ENCODE measurements around the gene LYRM4. TPM values are rescaled to one million over a fixed set of nuclear protein-coding genes. Genes with fewer than 3 reads are reported as not detected.

LYRM4 gene
- polyA plus RNA-seq, 1 donor from 2014 or later, result 29.3 TPM

DNA sequence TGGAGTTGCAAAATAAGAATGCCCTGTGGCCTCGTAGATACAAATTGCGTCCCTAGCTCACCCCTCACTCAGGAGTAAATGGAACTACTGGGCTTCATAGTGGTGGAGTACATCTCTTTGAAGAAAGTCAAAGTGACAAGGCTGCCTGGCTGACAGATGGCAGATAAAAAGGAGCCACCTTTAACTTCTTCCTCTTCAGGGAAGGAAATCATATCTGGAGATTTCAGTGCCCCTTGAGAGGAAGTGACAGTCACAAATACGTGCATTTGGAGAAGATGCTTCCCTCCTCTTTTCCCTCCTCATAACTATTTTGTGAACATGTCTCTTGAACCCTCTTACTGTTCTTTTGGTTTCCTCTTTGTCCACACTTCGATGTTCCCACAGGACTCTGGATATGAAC, 132.4 kb downstream of the LYRM4 start (continued):
- TF ChIP-seq TAF1 (IDR thresholded peaks at IDR 0.05; ENCODE audit: low read depth) (no peak), SMC3 (conservative IDR thresholded peaks at IDR 0.05; ENCODE audit: poor library complexity) (no peak), EP300 (conservative IDR thresholded peaks at IDR 0.05; ENCODE audit: poor library complexity, severe bottlenecking) (no peak), RAD21 (conservative IDR thresholded peaks at IDR 0.05) (no peak)

DNA sequence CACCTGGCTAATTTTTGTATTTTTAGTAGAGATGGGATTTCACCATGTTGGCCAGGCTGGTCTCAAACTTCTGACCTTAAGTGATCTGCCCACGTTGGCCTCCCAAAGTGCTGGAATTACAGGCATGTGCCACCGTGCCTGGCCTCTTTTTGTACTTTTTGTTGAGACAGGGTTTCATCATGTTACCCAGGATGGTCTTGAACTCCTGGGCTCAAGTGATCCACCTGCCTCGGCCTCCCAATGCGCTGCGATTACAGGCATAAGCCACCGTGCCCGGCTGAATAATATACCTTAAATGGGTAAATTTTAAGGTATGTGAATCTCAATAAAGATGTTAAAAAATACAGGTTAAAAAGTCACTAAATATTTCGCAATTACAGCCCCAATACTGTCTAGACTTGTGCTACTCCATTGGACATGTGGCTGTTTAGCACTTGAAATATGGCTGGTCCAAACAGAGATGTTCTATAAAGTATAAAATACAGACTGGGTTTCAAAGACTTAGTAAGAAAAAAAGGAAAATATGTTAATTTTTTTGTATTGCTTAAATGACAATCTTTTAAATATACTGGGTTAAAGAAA, 133.6 kb downstream of the LYRM4 start:
- H3K79me2 ChIP-seq (replicated peaks; ENCODE audit: insufficient read depth, low read length), result no peaks in the 10 kb centered on the region
- no peaks in the 10 kb centered on the region for H3K9me3 ChIP-seq (ENCODE audit: low read length)
- no peak overlapping the region for H3K9ac ChIP-seq (ENCODE audit: low read length)
- H3K9me2 ChIP-seq (ENCODE audit: insufficient read depth, low read length), result no peaks in the 10 kb centered on the region
- H4K20me1 ChIP-seq (ENCODE audit: insufficient read depth), result no peaks in the 10 kb centered on the region
- no peaks in the 10 kb centered on the region for H3K27me3 ChIP-seq (ENCODE audit: insufficient read depth, low read depth, low read length)
- no peak overlapping the region for H2AFZ ChIP-seq (ENCODE audit: low read depth, low read length)
- TF ChIP-seq, protein P1, sequence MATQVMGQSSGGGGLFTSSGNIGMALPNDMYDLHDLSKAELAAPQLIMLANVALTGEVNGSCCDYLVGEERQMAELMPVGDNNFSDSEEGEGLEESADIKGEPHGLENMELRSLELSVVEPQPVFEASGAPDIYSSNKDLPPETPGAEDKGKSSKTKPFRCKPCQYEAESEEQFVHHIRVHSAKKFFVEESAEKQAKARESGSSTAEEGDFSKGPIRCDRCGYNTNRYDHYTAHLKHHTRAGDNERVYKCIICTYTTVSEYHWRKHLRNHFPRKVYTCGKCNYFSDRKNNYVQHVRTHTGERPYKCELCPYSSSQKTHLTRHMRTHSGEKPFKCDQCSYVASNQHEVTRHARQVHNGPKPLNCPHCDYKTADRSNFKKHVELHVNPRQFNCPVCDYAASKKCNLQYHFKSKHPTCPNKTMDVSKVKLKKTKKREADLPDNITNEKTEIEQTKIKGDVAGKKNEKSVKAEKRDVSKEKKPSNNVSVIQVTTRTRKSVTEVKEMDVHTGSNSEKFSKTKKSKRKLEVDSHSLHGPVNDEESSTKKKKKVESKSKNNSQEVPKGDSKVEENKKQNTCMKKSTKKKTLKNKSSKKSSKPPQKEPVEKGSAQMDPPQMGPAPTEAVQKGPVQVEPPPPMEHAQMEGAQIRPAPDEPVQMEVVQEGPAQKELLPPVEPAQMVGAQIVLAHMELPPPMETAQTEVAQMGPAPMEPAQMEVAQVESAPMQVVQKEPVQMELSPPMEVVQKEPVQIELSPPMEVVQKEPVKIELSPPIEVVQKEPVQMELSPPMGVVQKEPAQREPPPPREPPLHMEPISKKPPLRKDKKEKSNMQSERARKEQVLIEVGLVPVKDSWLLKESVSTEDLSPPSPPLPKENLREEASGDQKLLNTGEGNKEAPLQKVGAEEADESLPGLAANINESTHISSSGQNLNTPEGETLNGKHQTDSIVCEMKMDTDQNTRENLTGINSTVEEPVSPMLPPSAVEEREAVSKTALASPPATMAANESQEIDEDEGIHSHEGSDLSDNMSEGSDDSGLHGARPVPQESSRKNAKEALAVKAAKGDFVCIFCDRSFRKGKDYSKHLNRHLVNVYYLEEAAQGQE (IDR thresholded peaks at IDR 0.05; ENCODE audit: borderline replicate concordance), result no peak
- TF ChIP-seq, protein P2, sequence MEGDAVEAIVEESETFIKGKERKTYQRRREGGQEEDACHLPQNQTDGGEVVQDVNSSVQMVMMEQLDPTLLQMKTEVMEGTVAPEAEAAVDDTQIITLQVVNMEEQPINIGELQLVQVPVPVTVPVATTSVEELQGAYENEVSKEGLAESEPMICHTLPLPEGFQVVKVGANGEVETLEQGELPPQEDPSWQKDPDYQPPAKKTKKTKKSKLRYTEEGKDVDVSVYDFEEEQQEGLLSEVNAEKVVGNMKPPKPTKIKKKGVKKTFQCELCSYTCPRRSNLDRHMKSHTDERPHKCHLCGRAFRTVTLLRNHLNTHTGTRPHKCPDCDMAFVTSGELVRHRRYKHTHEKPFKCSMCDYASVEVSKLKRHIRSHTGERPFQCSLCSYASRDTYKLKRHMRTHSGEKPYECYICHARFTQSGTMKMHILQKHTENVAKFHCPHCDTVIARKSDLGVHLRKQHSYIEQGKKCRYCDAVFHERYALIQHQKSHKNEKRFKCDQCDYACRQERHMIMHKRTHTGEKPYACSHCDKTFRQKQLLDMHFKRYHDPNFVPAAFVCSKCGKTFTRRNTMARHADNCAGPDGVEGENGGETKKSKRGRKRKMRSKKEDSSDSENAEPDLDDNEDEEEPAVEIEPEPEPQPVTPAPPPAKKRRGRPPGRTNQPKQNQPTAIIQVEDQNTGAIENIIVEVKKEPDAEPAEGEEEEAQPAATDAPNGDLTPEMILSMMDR (IDR thresholded peaks at IDR 0.05; ENCODE audit: poor library complexity, severe bottlenecking), result no peak
- TF ChIP-seq EP300 (conservative IDR thresholded peaks at IDR 0.05; ENCODE audit: poor library complexity, severe bottlenecking), result no peak
- TF ChIP-seq POLR2AphosphoS5 (IDR thresholded peaks at IDR 0.05), result no peak
- no peak for TF ChIP-seq RAD21 (conservative IDR thresholded peaks at IDR 0.05)
- TF ChIP-seq SMC3 (conservative IDR thresholded peaks at IDR 0.05; ENCODE audit: poor library complexity), result no peak
- TF ChIP-seq EZH2 (IDR thresholded peaks at IDR 0.05; ENCODE audit: borderline replicate concordance, insufficient read depth, low read length, poor library complexity, severe bottlenecking), result no peak
- no peak for TF ChIP-seq TAF1 (IDR thresholded peaks at IDR 0.05; ENCODE audit: low read depth)
- no peak for TF ChIP-seq MXI1 (conservative IDR thresholded peaks at IDR 0.05; ENCODE audit: poor library complexity, severe bottlenecking)
- no peaks in the 10 kb centered on the region for H3F3A ChIP-seq (ENCODE audit: insufficient read depth, low read length, poor library complexity, severe bottlenecking)
- H3K36me3 ChIP-seq (ENCODE audit: insufficient read depth, low read length), result no peaks in the 10 kb centered on the region
- H3K4me2 ChIP-seq (ENCODE audit: low read length), result no peak overlapping the region
- H3K4me3 ChIP-seq (ENCODE audit: low read length), result no peak overlapping the region
- no peak overlapping the region for H3K27ac ChIP-seq (ENCODE audit: low read length)

DNA sequence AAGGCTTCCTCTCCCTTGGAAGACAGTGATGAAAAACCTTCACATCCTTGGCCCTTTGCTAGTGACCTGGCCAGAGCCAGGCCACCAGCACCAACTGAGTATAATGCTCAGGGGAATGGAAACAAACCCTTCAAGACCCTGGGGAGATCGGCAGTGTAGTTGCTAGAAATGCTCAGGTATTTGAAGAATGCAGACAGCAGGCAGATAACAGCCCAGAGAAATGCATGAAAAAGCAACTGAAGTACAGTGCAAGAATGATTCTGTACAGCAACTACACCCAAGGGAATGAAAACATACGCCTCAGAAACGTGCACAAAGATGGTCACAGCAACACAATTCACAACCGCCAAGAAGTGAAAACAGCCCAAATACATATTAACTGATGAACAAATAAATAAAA, 134.5 kb downstream of the LYRM4 start:
- no peak overlapping the region for H3K27ac ChIP-seq (ENCODE audit: low read length)

More for the DNA sequence above, 134.5 kb downstream of the LYRM4 start:
- Histone ChIP-seq H3F3A (ENCODE audit: insufficient read depth, low read length, poor library complexity, severe bottlenecking) (no peaks in the 10 kb centered on the region), H3K27me3 (ENCODE audit: insufficient read depth, low read depth, low read length) (no peaks in the 10 kb centered on the region), H3K9me3 (ENCODE audit: low read length) (no peaks in the 10 kb centered on the region), H3K4me2 (ENCODE audit: low read length) (no peak overlapping the region), H3K36me3 (ENCODE audit: insufficient read depth, low read length) (no peaks in the 10 kb centered on the region), H2AFZ (ENCODE audit: low read depth, low read length) (no peak overlapping the region), H3K9ac (ENCODE audit: low read length) (no peak overlapping the region), H3K4me3 (ENCODE audit: low read length) (no peak overlapping the region), H4K20me1 (ENCODE audit: insufficient read depth) (no peaks in the 10 kb centered on the region), H3K9me2 (ENCODE audit: insufficient read depth, low read length) (no peaks in the 10 kb centered on the region), H3K79me2 (replicated peaks; ENCODE audit: insufficient read depth, low read length) (no peaks in the 10 kb centered on the region)
- TF ChIP-seq TAF1 (IDR thresholded peaks at IDR 0.05; ENCODE audit: low read depth) (no peak), POLR2AphosphoS5 (IDR thresholded peaks at IDR 0.05) (no peak), EZH2 (IDR thresholded peaks at IDR 0.05; ENCODE audit: borderline replicate concordance, insufficient read depth, low read length, poor library complexity, severe bottlenecking) (no peak), SMC3 (conservative IDR thresholded peaks at IDR 0.05; ENCODE audit: poor library complexity) (no peak), MXI1 (conservative IDR thresholded peaks at IDR 0.05; ENCODE audit: poor library complexity, severe bottlenecking) (no peak), EP300 (conservative IDR thresholded peaks at IDR 0.05; ENCODE audit: poor library complexity, severe bottlenecking) (no peak)
- TF ChIP-seq, protein P2 (IDR thresholded peaks at IDR 0.05; ENCODE audit: poor library complexity, severe bottlenecking), result no peak
- TF ChIP-seq, protein P1 (IDR thresholded peaks at IDR 0.05; ENCODE audit: borderline replicate concordance), result no peak

Data from neural cell (in vitro differentiated cells).